Colonic mucosa (tissue), 4 donors: ENCODE measurements around the gene ARFGAP1. TPM values are rescaled to one million over a fixed set of nuclear protein-coding genes. Genes with fewer than 3 reads are reported as not detected.

Source experiments
- DNase-seq: peaks from one replicate; pipeline ENCODE4 v3.0.0-alpha.2; 2020
- H3K27ac ChIP-seq: fragments of 200-600 bp; one replicate; pipeline ENCODE4 v1.8.0; 2021
- H3K27me3 ChIP-seq: fragments of 200-600 bp; one replicate; pipeline ENCODE4 v1.8.0; 2021
- H3K36me3 ChIP-seq: fragments of 200-600 bp; one replicate; pipeline ENCODE4 v1.8.0; 2021
- H3K4me1 ChIP-seq: fragments of 200-600 bp; one replicate; pipeline ENCODE4 v1.8.0; 2021; ENCODE audit warnings: mild to moderate bottlenecking
- H3K4me3 ChIP-seq: fragments of 200-600 bp; one replicate; pipeline ENCODE4 v1.8.0; 2021
- H3K9ac ChIP-seq, 2 donors: one replicate each; pipeline ENCODE4 v1.7.0; 2013; ENCODE audit warnings: control low read depth in 2 of 2, low read depth in 2 of 2, low read length in 2 of 2
- H3K9me3 ChIP-seq: fragments of 200-600 bp; one replicate; pipeline ENCODE4 v1.8.0; 2021
- intact Hi-C: fragments of 100-400 bp; cut with DNase I; formaldehyde crosslinking; loops from one replicate; pipeline ENCODE4 v1.14.1; 2022
- total RNA-seq, 2 donors: library from RNA; stranded (reverse); fragmentation: NEBNext Ultra II Directional in 1 of 2; extraction: Animal tissue kit (Norgen Biotek cat#: 25700) in 1 of 2; gene quantifications; one replicate each; pipeline ENCODE4 v1.2.1, GENCODE V29; 2021
- TF ChIP-seq, protein P1 (sequence below): fragments of 200-600 bp; IDR thresholded peaks from one replicate; pipeline ENCODE4 v1.8.0; 2022; ENCODE audit warnings: antibody characterized with exemption, mild to moderate bottlenecking
- donor health status: healthy.
- donor health status: DM: no; HTN: no; CAD: no.
- donor health status: DM: no; HTN: no; CAD: no.

ARFGAP1 gene
- total RNA-seq, 2 donors from 2014 or later, result 66.9 to 109 TPM

DNA sequence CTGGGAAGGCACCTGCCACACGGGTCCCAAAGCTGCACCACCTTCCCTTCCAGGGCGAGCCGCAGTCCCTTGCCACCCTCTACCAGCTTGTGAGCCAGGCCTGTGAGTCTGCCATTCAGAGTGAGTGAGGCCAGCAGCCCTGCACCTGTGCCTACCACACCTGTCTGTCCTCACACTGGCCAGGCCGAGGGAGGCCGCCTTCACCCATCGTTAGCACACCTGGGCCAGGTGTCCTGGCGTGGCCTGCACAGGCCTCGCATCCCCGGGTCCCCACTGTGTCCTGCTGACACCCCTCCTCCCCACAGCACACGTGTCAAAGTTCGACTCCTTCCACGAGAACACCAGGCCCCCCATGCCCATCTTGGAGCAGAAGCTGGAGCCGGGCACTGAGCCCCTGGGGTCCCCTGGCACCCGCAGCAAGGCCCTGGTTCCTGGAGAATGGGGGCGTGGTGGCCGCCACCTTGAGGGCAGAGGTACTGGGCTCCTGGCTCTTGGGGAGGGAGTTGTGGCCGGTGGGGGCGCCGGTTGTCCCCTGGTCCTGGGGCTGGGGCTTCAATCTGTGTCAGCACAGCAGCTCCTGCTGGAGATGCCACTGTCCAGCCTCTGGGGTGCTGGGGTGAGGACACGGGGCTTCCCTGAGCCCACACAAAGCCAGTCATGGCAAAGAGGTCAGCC is 55.5 kb downstream of the ARFGAP1 start:
- Histone ChIP-seq H3K36me3 (no peaks in the 10 kb centered on the region), H3K4me3 (no peak overlapping the region), H3K27ac (no peak overlapping the region), H3K9me3 (no peaks in the 10 kb centered on the region), H3K9ac (no peak overlapping the region), H3K4me1 (no peaks in the 10 kb centered on the region), H3K27me3 (no peaks in the 10 kb centered on the region)
- no peak for DNase-seq
- intact Hi-C loops, result no loop called here
- TF ChIP-seq, protein P1, sequence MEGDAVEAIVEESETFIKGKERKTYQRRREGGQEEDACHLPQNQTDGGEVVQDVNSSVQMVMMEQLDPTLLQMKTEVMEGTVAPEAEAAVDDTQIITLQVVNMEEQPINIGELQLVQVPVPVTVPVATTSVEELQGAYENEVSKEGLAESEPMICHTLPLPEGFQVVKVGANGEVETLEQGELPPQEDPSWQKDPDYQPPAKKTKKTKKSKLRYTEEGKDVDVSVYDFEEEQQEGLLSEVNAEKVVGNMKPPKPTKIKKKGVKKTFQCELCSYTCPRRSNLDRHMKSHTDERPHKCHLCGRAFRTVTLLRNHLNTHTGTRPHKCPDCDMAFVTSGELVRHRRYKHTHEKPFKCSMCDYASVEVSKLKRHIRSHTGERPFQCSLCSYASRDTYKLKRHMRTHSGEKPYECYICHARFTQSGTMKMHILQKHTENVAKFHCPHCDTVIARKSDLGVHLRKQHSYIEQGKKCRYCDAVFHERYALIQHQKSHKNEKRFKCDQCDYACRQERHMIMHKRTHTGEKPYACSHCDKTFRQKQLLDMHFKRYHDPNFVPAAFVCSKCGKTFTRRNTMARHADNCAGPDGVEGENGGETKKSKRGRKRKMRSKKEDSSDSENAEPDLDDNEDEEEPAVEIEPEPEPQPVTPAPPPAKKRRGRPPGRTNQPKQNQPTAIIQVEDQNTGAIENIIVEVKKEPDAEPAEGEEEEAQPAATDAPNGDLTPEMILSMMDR, result no peak

DNA sequence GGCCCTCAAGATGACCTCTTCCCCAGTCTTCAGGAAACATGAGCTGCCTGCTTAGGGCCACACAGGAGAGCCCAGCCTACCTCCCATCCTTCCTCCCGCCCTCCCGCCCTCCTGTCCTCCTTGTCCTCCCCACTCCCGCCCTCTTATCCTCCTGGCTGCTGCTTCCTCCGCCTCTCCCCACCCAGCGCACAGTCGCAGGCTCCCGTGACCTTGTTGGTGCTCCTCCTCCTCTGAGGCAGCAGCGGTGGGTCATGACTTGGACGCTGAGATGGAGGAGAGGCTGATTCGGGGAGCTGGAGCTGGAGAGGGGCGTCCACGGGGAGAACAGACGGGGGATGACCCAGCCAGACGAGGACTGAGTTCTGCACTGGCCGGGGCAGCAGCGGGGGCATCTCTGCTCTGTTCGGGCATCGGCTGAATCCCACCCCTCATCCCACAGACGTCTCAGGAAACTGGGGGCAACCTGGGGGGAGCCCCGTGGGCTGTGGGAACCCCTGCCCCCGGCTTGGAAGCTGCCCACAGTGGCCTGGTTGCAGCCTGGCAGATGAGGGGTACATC is 56.2 kb downstream of the ARFGAP1 start:
- Histone ChIP-seq H3K9ac (no peak overlapping the region), H3K4me3 (no peak overlapping the region), H3K4me1 (no peaks in the 10 kb centered on the region), H3K27ac (no peak overlapping the region), H3K36me3 (no peaks in the 10 kb centered on the region), H3K9me3 (no peaks in the 10 kb centered on the region), H3K27me3 (no peaks in the 10 kb centered on the region)
- no peak for DNase-seq
- intact Hi-C loops, result no loop called here
- TF ChIP-seq, protein P1, result no peak

DNA sequence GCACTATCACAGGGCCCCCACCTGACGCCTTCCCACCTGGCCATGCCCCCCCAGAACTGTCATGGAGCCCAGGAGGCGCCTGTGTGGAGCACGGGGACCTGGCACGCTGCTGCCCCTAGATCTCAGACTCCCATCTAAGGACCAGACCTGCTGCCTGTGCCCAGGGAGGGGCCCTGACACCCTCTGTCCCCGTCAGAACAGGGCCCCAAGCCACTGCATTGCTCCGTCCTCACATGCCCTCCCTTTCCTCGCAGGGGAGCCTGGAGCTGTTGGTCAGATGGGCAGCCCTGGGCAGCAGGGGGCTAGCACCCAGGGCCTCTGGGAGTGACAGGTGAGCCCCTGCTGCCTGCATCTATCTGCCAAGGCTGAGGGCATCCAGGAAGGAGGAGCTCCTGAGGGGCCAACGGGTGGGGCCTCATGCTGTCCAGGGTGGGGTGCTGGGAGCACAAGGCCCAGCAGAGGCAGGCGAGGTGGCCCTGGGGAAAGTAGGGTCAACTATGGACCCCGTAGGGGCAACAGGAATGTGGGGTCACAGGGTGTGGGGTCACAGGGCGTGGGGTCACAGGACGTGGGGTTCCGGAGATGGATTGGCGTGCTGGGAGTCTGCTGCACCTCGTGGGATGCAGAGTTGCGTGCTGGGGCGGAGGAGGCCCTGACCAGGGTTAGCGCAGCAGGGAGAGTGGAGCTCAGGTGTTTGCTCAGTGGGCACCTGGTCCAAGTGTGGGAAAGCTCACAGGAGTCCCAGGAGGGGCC is 56.9 kb downstream of the ARFGAP1 start:
- intact Hi-C loops, result no loop called here
- Histone ChIP-seq H3K9ac (no peak overlapping the region), H3K4me3 (no peak overlapping the region), H3K9me3 (no peaks in the 10 kb centered on the region), H3K36me3 (no peaks in the 10 kb centered on the region), H3K27me3 (no peaks in the 10 kb centered on the region), H3K27ac (no peak overlapping the region), H3K4me1 (no peaks in the 10 kb centered on the region)
- TF ChIP-seq, protein P1, result no peak
- no peak for DNase-seq

DNA sequence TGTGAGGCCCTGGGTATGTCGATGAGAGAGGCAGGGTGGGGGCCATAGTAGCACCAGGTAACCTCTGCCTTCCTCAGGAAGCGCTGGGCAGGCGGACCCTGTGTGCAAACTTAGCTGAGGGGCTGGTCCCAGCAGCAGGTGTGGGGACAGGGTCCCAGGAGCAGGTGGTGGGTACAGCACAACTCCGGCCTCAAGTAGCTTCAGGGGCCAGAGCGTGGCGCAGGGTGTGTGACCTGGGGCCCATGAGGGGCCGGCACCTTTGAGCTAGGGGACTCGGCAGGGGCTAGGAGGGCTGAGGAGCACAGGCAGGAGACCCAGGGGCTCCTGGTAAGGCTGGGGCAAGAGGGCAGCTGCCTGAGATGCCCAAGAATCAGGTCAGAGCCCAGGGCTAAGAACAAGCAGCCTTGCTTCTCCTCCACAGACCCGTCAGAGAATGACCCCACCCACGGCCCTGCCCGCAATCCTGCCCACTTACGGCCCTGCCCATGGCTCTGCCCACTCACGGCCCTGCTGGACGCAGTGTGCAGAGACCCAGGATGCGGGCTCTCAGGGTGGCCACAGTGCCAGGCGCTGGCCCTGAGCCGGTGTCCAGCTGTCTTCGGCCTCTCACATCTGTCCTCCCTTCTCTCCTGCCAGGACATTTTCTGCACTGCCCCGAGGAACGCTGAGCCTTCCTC is 57.6 kb downstream of the ARFGAP1 start:
- no peaks in the 10 kb centered on the region for H3K27me3 ChIP-seq
- intact Hi-C loops, result no loop called here
- H3K9ac ChIP-seq, result no peak overlapping the region
- no peaks in the 10 kb centered on the region for H3K9me3 ChIP-seq
- TF ChIP-seq, protein P1, result no peak
- no peaks in the 10 kb centered on the region for H3K4me1 ChIP-seq
- DNase-seq, result no peak
- H3K4me3 ChIP-seq, result no peak overlapping the region
- no peaks in the 10 kb centered on the region for H3K36me3 ChIP-seq
- H3K27ac ChIP-seq, result no peak overlapping the region

DNA sequence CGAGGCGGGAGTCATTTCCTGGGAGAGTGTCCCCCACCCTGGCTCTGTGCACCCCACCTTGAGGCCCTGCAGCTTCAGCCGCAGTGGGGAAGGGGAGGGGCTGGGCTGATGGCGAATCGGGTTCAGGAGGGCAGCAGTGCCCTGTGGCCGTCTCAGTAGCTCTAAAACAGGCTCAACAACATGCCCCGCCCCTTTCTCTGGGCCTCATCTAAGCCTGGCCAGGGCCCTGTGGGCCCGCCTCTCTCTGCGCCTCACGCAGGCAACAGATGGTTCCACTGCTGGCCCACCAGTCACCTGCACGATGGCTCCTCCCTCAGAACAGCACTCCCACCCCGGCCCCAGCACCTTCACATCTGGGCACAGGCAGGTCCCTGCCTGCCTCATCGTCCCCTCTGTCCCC is 58.3 kb downstream of the ARFGAP1 start:
- H3K27ac ChIP-seq, result no peak overlapping the region
- H3K4me1 ChIP-seq, result no peaks in the 10 kb centered on the region
- intact Hi-C loops, result no loop called here
- no peaks in the 10 kb centered on the region for H3K36me3 ChIP-seq
- DNase-seq, result no peak
- H3K27me3 ChIP-seq, result no peaks in the 10 kb centered on the region
- TF ChIP-seq, protein P1, result no peak
- H3K4me3 ChIP-seq, result no peak overlapping the region
- no peaks in the 10 kb centered on the region for H3K9me3 ChIP-seq
- H3K9ac ChIP-seq, result no peak overlapping the region
